Panc1 (cell line): ENCODE results near the gene UROD. TPM values are rescaled to one million over a fixed set of nuclear protein-coding genes. Genes with fewer than 3 reads are reported as not detected.
"Not testable (repeated sequence)": the region's sequence is repeated elsewhere in the genome, so short reads cannot be mapped to it uniquely, and the experiment has no call there.

Source experiments
- ATAC-seq: fragments of 200-7000 bp; cut with Tn5 transposase; 2 replicates; pipeline ENCODE4 v1.9.1; 2020; ENCODE audit warnings: mild to moderate bottlenecking, moderate library complexity
- BruUV-seq: library from RNA; stranded (reverse); fragments of 400-500 nt; replicated peaks from 2 replicates; lab custom pipeline; 2021; lab: Mats Ljungman, UMichigan
- CTCF ChIA-PET: fragments of 300-600 bp; sonication (Branson Sonifier 250); formaldehyde crosslinking; loops from one replicate; lab custom pipeline; 2022; ENCODE audit warnings: antibody characterized with exemption; lab: Charles Lee
- POLR2A ChIA-PET: fragments of 300-600 bp; sonication (Branson Sonifier 250); formaldehyde crosslinking; loops from one replicate; lab custom pipeline; 2022; ENCODE audit warnings: antibody characterized with exemption; lab: Charles Lee
- DNase-seq: peaks from one replicate; pipeline ENCODE4 v3.0.0-alpha.2; 2010; ENCODE audit warnings: low read depth, low spot score
- H3K27ac ChIP-seq: 2 replicates; pipeline ENCODE4 v1.5.1; 2011; ENCODE audit warnings: mild to moderate bottlenecking, low read length, inconsistent platforms
- H3K27me3 ChIP-seq: fragments of 200-500 bp; sonication (Bioruptor generic); 2 replicates; pipeline ENCODE4 v1.6.0; 2014; ENCODE audit warnings: low read length, inconsistent platforms; ENCODE audit not compliant: control insufficient read depth, insufficient read depth
- H3K36me3 ChIP-seq: fragments of 200-500 bp; sonication (Bioruptor generic); 2 replicates; pipeline ENCODE4 v1.5.1; 2014; ENCODE audit warnings: inconsistent platforms, mild to moderate bottlenecking, low read length, moderate library complexity; ENCODE audit not compliant: control insufficient read depth, insufficient read depth
- H3K4me1 ChIP-seq: 2 replicates; pipeline ENCODE4 v1.5.1; 2011; ENCODE audit warnings: inconsistent platforms, mild to moderate bottlenecking, low read length, moderate library complexity; ENCODE audit not compliant: control insufficient read depth, insufficient read depth
- H3K4me3 ChIP-seq, 2 experiments: 2 replicates each; pipeline ENCODE4 v1.5.1; 2011 to 2012; ENCODE audit warnings: low read depth in 2 of 2, low read length in 2 of 2, mild to moderate bottlenecking in 2 of 2, inconsistent platforms in 1 of 2, moderate library complexity in 1 of 2
- H3K9me3 ChIP-seq: fragments of 200-500 bp; sonication (Bioruptor generic); 2 replicates; pipeline ENCODE4 v1.5.1; 2014; ENCODE audit warnings: low read depth, mild to moderate bottlenecking, inconsistent platforms, low read length, moderate library complexity; ENCODE audit not compliant: control insufficient read depth, insufficient read depth
- POLR2AphosphoS5 ChIP-seq: IDR thresholded peaks from 2 replicates; pipeline ENCODE4 v1.6.1; 2012; ENCODE audit warnings: mild to moderate bottlenecking, low read depth, low read length, moderate library complexity
- SIN3A ChIP-seq: IDR thresholded peaks from 2 replicates; pipeline ENCODE4 v1.6.1; 2012; ENCODE audit warnings: low read depth, mild to moderate bottlenecking, low read length, moderate library complexity, borderline replicate concordance; ENCODE audit not compliant: insufficient read depth
- TCF7L2 ChIP-seq: IDR thresholded peaks from 2 replicates; pipeline ENCODE4 v1.6.1; 2011; ENCODE audit warnings: mild to moderate bottlenecking, low read depth, low read length, inconsistent platforms
- in situ Hi-C: cut with HindIII; loops from 2 replicates; pipeline ENCODE4 v1.10.0; 2016; ENCODE audit warnings: low sequenced_read_pairs, low pct_unique_long_range_greater_than_20kb
- intact Hi-C: fragments of 100-400 bp; cut with micrococcal nuclease; formaldehyde crosslinking; loops from one replicate; pipeline ENCODE4 v1.10.0; 2022; ENCODE audit not compliant: unreplicated experiment
- total RNA-seq: library from RNA; stranded (reverse); gene quantifications from one replicate; pipeline ENCODE4 v1.2.1, GENCODE V29; 2021; ENCODE audit not compliant: unreplicated experiment
- TF ChIP-seq, protein P1 (sequence below): fragments of 450-650 bp; IDR thresholded peaks from 2 replicates; pipeline ENCODE4 v1.5.1; 2017; ENCODE audit warnings: mild to moderate bottlenecking
- TF ChIP-seq, protein P2 (sequence below), 2 experiments: IDR thresholded peaks; 2 replicates each; pipeline ENCODE4 v1.6.1; 2011 to 2012; ENCODE audit warnings: low read depth in 2 of 2, control low read depth in 1 of 2, low read length in 1 of 2, mild to moderate bottlenecking in 1 of 2, moderate library complexity in 1 of 2; ENCODE audit not compliant: insufficient read depth in 1 of 2

Gene UROD
- total RNA-seq, 1 experiment from 2014 or later, result 76.8 TPM

DNA sequence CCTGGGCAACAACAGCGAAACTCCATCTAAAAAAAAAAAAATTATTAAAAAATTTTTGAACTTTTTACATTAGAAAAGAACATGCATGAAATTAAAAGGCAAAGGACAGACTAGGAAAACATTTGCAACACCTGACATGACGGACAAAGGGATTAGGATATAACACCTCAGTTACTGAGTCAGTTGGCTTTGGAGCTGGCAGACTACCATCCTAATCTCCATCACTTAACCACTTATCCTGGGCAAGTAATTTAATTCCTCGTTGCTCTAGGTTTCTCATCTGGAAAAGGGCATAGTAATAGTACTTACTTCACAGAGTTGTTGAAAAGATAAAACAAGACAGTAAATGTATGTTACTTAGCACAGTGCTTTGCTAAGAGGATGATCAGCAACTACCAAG is 12.8 kb upstream of the UROD start:
- no peaks in the 10 kb centered on the region; the same call in 1 of the 2 replicates for H3K36me3 ChIP-seq
- ChIA-PET CTCF (interaction anchor here (0.6 kb wide), 1 partner anchor 12 kb away, joined by 7 read pairs; no protein-coding TSS in a partner anchor), POLR2A (no interaction called here)
- ATAC-seq (no peak), DNase-seq (no peak)
- no peaks in the 10 kb centered on the region for H3K27me3 ChIP-seq
- intact Hi-C loops, result no loop called here
- in situ Hi-C loops, result no loop called here
- no peak overlapping the region for H3K4me3 ChIP-seq
- H3K9me3 ChIP-seq, result no peaks in the 10 kb centered on the region
- no peaks in the 10 kb centered on the region for H3K4me1 ChIP-seq
- H3K27ac ChIP-seq, result no peak overlapping the region
- TF ChIP-seq TCF7L2, result no peak
- TF ChIP-seq, protein P1, sequence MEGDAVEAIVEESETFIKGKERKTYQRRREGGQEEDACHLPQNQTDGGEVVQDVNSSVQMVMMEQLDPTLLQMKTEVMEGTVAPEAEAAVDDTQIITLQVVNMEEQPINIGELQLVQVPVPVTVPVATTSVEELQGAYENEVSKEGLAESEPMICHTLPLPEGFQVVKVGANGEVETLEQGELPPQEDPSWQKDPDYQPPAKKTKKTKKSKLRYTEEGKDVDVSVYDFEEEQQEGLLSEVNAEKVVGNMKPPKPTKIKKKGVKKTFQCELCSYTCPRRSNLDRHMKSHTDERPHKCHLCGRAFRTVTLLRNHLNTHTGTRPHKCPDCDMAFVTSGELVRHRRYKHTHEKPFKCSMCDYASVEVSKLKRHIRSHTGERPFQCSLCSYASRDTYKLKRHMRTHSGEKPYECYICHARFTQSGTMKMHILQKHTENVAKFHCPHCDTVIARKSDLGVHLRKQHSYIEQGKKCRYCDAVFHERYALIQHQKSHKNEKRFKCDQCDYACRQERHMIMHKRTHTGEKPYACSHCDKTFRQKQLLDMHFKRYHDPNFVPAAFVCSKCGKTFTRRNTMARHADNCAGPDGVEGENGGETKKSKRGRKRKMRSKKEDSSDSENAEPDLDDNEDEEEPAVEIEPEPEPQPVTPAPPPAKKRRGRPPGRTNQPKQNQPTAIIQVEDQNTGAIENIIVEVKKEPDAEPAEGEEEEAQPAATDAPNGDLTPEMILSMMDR, result no peak
- TF ChIP-seq SIN3A, result no peak
- no peak for TF ChIP-seq POLR2AphosphoS5
- TF ChIP-seq, protein P2, sequence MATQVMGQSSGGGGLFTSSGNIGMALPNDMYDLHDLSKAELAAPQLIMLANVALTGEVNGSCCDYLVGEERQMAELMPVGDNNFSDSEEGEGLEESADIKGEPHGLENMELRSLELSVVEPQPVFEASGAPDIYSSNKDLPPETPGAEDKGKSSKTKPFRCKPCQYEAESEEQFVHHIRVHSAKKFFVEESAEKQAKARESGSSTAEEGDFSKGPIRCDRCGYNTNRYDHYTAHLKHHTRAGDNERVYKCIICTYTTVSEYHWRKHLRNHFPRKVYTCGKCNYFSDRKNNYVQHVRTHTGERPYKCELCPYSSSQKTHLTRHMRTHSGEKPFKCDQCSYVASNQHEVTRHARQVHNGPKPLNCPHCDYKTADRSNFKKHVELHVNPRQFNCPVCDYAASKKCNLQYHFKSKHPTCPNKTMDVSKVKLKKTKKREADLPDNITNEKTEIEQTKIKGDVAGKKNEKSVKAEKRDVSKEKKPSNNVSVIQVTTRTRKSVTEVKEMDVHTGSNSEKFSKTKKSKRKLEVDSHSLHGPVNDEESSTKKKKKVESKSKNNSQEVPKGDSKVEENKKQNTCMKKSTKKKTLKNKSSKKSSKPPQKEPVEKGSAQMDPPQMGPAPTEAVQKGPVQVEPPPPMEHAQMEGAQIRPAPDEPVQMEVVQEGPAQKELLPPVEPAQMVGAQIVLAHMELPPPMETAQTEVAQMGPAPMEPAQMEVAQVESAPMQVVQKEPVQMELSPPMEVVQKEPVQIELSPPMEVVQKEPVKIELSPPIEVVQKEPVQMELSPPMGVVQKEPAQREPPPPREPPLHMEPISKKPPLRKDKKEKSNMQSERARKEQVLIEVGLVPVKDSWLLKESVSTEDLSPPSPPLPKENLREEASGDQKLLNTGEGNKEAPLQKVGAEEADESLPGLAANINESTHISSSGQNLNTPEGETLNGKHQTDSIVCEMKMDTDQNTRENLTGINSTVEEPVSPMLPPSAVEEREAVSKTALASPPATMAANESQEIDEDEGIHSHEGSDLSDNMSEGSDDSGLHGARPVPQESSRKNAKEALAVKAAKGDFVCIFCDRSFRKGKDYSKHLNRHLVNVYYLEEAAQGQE (IDR thresholded peaks at IDR 0.05; ENCODE audit: insufficient read depth in 1 of 2, low read depth in 2 of 2, low read length in 1 of 2), result no peak
- no TSS peak for BruUV-seq

DNA sequence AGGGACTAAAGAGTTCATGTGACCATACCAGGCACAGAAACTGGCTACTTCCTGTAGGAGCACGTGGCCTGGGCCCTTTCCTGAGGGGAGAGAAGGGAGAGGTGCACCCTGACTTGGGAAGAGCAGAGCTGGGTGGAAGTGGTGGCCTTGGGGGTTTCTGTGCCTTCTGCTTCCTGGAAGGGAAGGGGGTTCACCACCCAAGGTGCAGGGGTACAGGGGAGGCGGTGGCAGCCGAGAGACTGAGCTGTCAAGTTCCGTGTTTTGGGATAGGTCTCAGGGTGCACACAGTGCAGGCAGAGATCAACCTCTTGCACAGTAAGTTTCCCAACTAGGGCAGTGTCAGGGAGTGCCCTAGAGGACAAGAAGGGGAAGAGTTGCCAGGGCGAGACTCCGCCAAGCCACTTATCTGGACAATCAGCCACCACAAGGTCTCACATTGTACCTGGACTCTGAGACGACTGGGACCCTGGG is 11.0 kb upstream of the UROD start:
- CTCF ChIA-PET, result no interaction called here
- Histone ChIP-seq H3K27me3 (no peaks in the 10 kb centered on the region), H3K4me1 (no peaks in the 10 kb centered on the region), H3K4me3 (no peak overlapping the region), H3K9me3 (no peaks in the 10 kb centered on the region), H3K27ac (no peak overlapping the region), H3K36me3 (no peaks in the 10 kb centered on the region; the same call in none of the 2 replicates)
- DNase-seq (no peak), ATAC-seq (peak; percentile 73)
- POLR2A ChIA-PET, result no interaction called here
- BruUV-seq, result no TSS peak
- TF ChIP-seq, protein P1, result no peak
- TF ChIP-seq, protein P2 (IDR thresholded peaks at IDR 0.05; ENCODE audit: insufficient read depth in 1 of 2, low read depth in 2 of 2, low read length in 1 of 2), result no peak
- in situ Hi-C loops, result no loop called here
- intact Hi-C loops, result no loop called here

DNA sequence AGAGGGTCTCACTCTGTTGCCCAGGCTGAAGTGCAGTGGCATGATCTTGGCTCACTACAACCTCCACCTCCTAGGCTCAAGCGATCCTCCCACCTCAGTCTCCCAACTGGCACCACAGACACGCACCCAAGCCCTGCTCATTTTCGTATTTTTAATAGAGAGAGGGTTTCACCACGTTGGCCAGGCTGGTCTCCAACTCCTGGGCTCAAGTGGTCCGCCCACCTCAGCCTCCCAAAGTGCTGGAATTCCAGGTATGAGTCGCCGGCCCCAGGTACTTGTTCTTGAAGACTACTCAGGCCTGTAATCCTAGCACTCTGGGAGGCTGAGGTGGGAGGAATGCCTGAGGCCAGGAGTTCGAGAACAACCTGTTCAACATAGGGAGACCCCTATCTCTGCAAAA is 10.5 kb upstream of the UROD start:
- POLR2A ChIA-PET, CTCF ChIA-PET: not testable (repeated sequence)

More for the DNA sequence above, 10.5 kb upstream of the UROD start:
- BruUV-seq, H3K4me3 ChIP-seq, ATAC-seq, in situ Hi-C loops, intact Hi-C loops, H3K27ac ChIP-seq, H3K9me3 ChIP-seq, H3K36me3 ChIP-seq, H3K27me3 ChIP-seq, DNase-seq, H3K4me1 ChIP-seq: not testable (repeated sequence)
